Spleen (tissue), 7 donors: ENCODE measurements around the gene VPS26A.

Experiments
- POLR2A ChIP-seq, 3 donors: fragments of 450-650 bp; IDR thresholded peaks; one replicate each; pipeline ENCODE4 v1.5.1; 2017; ENCODE audit warnings: antibody characterized with exemption in 3 of 3, mild to moderate bottlenecking in 1 of 3
- POLR2AphosphoS5 ChIP-seq, 3 donors: sonication (generic); formaldehyde crosslinking; IDR thresholded peaks; one replicate each; pipeline ENCODE4 v1.5.1; 2017; ENCODE audit warnings: antibody characterized with exemption in 3 of 3
- TF ChIP-seq, protein P1 (sequence below), 11 experiments: fragments of 200-600 bp in 7 of 11; fragments of 450-650 bp in 4 of 11; sonication (generic) in 4 of 11; IDR thresholded peaks in 8 of 11; conservative IDR thresholded peaks in 3 of 11; 1 replicate in 7 of 11; 2 replicates in 4 of 11; pipeline versions ENCODE4 v1.4.0 to v1.8.0; 2016 to 2021; ENCODE audit warnings: antibody characterized with exemption in 11 of 11, inconsistent platforms in 4 of 11, mild to moderate bottlenecking in 1 of 11
- donor health status: DM: no; HTN: no; CAD: no; lungs with moderate emphysema.
- donor health status: DM: no; HTN: no; CAD: no.
- donor health status: DM: no; HTN: no; CAD: no.

DNA sequence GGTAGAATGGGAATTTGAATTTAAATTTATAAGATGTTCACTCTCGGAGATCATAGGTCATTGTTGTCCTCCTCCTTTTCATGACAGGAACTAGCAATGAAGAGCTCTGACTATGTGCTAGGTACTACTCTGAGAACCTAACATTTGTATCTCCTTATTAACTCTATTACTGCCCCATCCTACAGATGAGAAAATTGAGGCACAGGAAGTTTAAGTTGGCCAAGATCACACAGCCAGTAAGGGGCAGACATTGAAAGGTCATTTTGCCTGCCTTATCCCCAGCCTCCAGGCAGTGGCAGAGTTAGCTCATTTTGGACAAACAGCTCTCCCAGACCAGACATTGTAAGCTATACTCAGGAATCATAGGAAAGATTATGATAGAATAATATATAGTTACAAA is 30.0 kb upstream of the VPS26A start:
- TF ChIP-seq, protein P1, sequence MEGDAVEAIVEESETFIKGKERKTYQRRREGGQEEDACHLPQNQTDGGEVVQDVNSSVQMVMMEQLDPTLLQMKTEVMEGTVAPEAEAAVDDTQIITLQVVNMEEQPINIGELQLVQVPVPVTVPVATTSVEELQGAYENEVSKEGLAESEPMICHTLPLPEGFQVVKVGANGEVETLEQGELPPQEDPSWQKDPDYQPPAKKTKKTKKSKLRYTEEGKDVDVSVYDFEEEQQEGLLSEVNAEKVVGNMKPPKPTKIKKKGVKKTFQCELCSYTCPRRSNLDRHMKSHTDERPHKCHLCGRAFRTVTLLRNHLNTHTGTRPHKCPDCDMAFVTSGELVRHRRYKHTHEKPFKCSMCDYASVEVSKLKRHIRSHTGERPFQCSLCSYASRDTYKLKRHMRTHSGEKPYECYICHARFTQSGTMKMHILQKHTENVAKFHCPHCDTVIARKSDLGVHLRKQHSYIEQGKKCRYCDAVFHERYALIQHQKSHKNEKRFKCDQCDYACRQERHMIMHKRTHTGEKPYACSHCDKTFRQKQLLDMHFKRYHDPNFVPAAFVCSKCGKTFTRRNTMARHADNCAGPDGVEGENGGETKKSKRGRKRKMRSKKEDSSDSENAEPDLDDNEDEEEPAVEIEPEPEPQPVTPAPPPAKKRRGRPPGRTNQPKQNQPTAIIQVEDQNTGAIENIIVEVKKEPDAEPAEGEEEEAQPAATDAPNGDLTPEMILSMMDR (IDR thresholded peaks at IDR 0.05 in 8 of 11, conservative IDR thresholded peaks at IDR 0.05 in 3 of 11) = no peak
- peak in 1 of 3 donors; percentile 27 for TF ChIP-seq POLR2AphosphoS5 (IDR thresholded peaks at IDR 0.05)
- TF ChIP-seq POLR2A (IDR thresholded peaks at IDR 0.05) = no peak
